ENCODE measurements around the gene MYO1B. TPM values are rescaled to one million over a fixed set of nuclear protein-coding genes. Genes with fewer than 3 reads are reported as not detected.
A peak's percentile ranks its signal among the peaks of the same experiment; 100 is the strongest.

Gene MYO1B
- 51.0 and 58.5 TPM in 2 replicates for total RNA-seq (2014; rRNA removed; shearing (Covaris generic))

DNA sequence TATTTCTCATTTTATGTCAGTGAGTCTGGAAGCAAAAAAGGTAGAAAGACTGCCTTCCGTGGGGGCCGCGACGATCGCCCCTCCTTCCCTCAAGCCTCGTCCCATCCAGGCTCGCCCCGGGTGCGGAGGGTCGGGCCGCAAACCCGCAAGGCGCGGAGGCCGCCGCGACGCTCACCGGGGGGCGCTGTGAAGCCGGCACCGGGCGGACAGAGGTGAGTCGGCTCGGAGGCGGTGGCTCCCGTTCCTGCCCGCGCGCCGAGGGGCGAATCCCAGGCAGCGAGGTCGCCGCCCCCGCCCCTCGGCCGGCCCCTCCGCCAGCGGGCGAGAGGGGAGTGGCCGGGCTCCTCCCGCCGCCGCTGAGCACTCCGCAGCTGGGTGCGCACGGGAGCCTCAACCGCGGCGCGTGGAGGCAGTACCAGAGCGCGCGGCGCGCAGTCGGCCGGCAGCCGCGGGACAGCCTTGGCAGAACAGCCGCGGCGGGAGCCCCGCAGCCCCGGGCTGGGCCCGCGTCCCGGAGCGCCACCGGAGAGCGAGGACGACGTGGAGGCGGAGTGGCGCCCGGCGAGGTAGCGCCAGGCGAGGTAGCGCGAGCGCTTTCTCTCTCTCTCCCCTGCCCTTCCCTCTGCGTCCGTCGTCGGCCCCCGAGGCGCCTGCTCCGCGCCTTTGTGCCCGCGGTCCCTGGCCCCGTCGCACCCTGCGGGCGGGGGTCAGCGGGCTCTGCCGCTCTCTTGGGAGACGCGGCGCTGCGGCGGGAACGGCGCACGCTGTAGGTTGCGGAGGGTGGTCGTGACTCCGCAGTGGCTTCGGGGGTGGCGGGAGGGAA, at the start of gene MYO1B:
Gene MYO1B, plus strand, starts transcription at position 359 of the 823 bp plus-strand sequence. CDS start 31,492 bp downstream, outside the sequence.
- DNase-seq (ENCODE audit: low spot score): peak; percentile 73

GRCh38 chr2:191197096-191197495, 48.1 kb upstream of the MYO1B start:
- no peak for DNase-seq (ENCODE audit: low spot score)

GRCh38 chr2:191198271-191198670, 46.9 kb upstream of the MYO1B start:
- no peak for DNase-seq (ENCODE audit: low spot score)

DNA sequence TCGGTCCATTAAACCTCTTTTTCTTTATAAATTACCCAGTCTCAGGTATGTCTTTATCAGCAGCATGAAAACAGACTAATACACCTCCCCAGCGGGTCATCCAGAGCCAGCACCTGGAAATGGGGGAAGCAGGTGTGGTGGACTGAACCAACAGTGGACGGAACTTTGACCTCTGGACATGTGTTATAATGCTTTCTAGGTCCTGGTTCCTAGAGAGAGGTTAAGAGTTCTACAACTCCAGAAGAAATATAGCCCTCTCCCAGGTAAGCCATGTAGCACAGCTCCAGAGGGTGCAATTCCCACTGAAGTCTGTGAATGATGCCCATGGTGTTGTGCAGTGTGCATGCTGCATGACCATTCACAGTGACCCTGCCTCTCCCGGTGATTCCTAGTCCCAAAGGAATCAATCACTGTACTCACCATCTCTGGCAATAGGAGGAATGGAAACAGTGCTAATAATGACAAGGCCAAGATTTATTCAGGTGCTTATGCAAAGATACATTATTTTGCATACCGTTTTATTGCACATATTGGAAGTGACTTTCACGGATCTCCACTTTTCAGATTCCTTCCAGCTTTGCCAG, 45.2 kb upstream of the MYO1B start:
- DNase-seq (ENCODE audit: low spot score): no peak

- no peak for DNase-seq (ENCODE audit: low spot score)
Measured at GRCh38 chr2:191200910-191201309, 44.3 kb upstream of the MYO1B start.

DNA sequence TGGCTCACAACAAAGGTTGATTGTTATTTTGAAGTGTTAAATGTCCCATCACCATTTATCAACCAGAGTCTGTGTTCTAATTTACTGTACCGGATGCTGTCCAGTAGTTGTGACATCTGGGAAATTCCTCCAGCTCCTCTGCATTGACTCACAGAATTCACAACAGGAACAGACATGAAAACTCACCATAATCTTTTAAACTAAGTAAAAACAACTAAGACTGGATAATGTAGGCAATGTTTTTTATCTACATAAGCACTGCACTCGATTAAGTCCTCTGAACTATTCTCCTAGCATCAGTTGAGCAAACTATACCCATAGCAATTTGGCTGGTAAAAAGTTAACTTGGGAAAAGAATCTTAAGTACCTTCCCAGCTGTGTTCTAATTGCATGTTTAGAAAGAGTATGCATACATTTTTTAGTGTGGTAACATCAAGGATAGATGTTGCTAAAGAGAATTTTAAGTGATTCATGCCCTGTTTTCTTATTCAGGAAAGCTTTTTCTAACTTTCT, 42.9 kb upstream of the MYO1B start:
- no peak for DNase-seq (ENCODE audit: low spot score)

- no peak for DNase-seq (ENCODE audit: low spot score)
Measured at GRCh38 chr2:191202881-191203397, 42.3 kb upstream of the MYO1B start.

DNA sequence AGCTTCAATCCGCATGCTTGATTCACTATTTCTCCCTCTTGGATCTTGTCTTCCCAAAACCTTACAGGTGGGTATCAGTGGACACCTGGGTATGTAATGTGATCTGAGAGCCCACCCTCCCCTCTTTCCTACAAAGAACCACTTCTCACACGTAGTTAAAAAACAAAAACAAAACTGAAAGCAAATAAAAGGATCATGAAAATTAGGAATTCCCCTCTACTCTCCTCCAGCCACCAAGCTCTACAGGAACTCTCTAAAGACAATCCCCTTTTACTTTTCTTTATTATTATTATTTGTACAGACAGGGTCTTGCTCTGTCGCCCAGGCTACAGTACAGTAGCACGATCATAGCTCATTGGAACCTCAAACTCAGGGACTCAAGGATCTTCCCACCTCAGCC, 40.8 kb upstream of the MYO1B start:
- no peak for DNase-seq (ENCODE audit: low spot score)

- no peak for DNase-seq (ENCODE audit: low spot score)
Measured at GRCh38 chr2:191206613-191207471, 38.4 kb upstream of the MYO1B start.

DNA sequence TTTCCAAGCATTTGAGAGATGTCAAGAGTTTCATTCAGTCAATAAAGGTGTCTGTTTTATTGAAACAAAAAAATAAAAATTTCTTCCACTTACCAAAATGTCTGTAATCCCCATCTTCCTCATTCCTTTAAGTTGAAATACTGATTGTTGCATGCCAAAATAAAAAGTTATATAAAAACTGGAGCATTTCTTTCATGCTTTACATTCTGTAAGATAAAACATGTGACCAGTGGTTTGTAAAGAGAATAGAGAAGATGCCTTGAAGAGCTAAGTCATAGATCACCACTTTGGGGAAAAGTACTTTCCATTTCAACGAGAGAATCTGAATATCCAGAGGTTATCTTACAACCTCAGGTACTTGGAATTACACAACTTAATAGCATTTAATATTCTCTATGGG, 35.9 kb upstream of the MYO1B start:
- DNase-seq (ENCODE audit: low spot score): no peak

DNA sequence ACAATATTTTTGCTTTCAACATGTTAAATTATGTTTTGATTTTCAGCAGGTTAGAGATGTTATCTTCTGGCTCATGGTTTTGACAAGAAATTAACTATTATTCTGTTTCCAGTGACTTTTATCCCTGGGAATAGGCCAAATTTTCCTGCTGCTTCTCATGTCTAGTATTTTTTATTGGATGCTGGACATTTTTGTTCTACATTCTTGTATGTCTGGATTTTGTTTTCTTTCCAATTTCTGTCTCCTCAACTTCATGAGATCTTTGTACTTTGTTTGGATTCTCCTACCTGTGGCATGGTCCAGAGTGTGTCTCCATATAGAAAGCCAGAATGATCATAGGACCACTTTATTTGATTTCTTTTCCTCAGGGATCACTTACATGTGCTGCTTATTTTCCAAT, 33.1 kb upstream of the MYO1B start:
- no peak for DNase-seq (ENCODE audit: low spot score)

GRCh38 chr2:191213333-191213732, 31.9 kb upstream of the MYO1B start:
- no peak for DNase-seq (ENCODE audit: low spot score)

DNA sequence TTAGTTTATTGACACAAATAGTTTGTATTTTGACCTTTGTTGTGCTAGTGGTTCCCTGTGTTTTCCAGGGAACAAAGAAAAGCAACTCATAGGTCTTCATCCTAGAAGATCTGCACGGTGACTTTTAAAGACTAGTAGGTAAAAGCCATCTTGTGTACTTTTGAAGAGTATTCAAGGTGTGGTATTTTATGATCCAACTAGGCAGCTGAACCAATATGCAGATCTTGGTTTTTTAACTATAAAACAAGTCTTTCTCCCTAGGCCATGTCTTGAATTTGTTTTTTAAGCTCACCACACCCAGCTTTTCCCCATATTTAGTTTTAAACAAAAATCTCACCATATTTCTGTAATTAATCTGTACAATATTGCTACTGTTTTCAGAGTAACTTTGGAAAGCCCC, 30.0 kb upstream of the MYO1B start:
- DNase-seq (ENCODE audit: low spot score): no peak

GRCh38 chr2:191215666-191216065, 29.5 kb upstream of the MYO1B start:
- DNase-seq (ENCODE audit: low spot score): no peak

DNA sequence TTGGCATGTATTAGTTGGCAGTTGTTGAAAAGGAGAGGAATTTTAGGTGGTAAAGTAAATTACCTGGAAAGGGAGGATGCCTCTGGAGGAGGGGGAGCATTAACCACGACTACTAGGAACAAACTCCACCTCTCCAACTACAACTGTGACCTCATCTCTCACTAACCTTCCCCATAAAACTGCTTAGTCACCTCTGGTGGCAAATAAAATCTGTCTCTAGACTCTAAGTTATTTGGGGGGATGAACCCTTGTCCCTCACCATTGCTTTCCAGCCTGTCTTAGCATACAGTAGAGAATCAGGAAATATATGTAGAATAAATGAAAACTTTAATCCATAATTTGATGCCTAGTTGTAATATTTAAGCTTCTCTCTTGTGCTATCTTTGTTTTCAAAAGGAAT, 27.6 kb upstream of the MYO1B start:
- DNase-seq (ENCODE audit: low spot score): peak; percentile 89

GRCh38 chr2:191218292-191218898, 26.8 kb upstream of the MYO1B start:
- peak; percentile 90 for DNase-seq (ENCODE audit: low spot score)

DNA sequence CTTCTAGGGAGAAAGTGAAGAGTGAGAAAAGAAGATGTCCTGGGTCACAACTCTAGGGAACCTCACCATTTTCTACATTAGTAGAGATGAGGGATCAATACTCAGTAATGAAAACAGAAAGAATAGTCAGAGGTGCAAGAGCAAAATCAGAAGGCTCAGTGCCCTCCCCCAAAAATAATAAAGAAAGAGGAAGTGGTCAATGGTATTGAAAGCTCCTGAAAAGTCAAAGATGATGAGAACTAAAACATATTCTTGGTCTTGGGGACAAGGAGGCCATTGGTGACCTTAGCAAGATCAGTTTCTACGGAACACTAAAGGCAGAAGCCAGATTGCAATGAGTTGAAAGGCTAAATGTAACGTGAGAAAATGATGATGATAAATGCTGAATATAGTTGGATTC, 24.5 kb upstream of the MYO1B start:
- no peak for DNase-seq (ENCODE audit: low spot score)

- DNase-seq (ENCODE audit: low spot score): no peak
Measured at GRCh38 chr2:191221666-191222065, 23.5 kb upstream of the MYO1B start.

DNA sequence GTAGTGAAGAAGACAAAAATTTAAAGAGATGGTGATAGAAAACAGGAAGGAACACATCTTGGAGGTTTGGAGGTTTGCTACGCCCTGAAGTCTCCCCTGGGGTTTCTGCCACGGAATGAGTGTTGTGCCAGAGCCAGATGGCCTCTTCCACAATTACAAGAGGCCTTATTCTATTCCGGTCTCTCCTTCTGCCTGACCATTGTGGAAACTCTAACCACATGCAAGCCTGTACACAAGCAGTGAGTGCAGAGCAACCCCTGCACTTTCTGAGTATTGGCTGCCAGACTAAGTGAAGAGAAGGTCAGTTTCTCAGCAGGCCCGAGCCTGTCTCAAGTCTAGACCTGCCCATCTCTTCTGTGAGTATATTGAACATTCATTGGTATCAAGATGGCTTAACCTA, 22.7 kb upstream of the MYO1B start:
- DNase-seq (ENCODE audit: low spot score): no peak

GRCh38 chr2:191222952-191223351, 22.3 kb upstream of the MYO1B start:
- no peak for DNase-seq (ENCODE audit: low spot score)

GRCh38 chr2:191225126-191225525, 20.1 kb upstream of the MYO1B start:
- no peak for DNase-seq (ENCODE audit: low spot score)

- DNase-seq (ENCODE audit: low spot score): no peak
Measured at GRCh38 chr2:191225690-191226089, 19.5 kb upstream of the MYO1B start.
